Cerebellar cortex (tissue), 1 donor: ENCODE results near the gene IPO9.

ENCODE experiments used
- DNase-seq: peaks from one replicate; pipeline ENCODE4 v3.0.0-alpha.2; 2015; ENCODE audit warnings: low spot score

The IPO9 gene

GRCh38 chr1:201828820-201829774 is at the start of gene IPO9:
Gene IPO9, plus strand, starts transcription at chr1:201829157. Its CDS starts 53 bp downstream, at chr1:201829210.
- peak; percentile 93 for DNase-seq

- no peak for DNase-seq
Observed at GRCh38 chr1:201779351-201779880, 49.5 kb upstream of the IPO9 start.

- DNase-seq, result no peak
Observed at GRCh38 chr1:201780952-201781351, 48.0 kb upstream of the IPO9 start.

- no peak for DNase-seq
Observed at GRCh38 chr1:201781437-201781836, 47.5 kb upstream of the IPO9 start.

GRCh38 chr1:201782353-201782752 is 46.6 kb upstream of the IPO9 start:
- no peak for DNase-seq

- no peak for DNase-seq
Observed at GRCh38 chr1:201783058-201783457, 45.9 kb upstream of the IPO9 start.

GRCh38 chr1:201783572-201783971 is 45.4 kb upstream of the IPO9 start:
- no peak for DNase-seq

GRCh38 chr1:201785291-201785690 is 43.7 kb upstream of the IPO9 start:
- DNase-seq, result no peak

- DNase-seq, result no peak
Observed at GRCh38 chr1:201786824-201787223, 42.1 kb upstream of the IPO9 start.

- DNase-seq, result no peak
Observed at GRCh38 chr1:201788296-201788695, 40.7 kb upstream of the IPO9 start.

- no peak for DNase-seq
Observed at GRCh38 chr1:201789245-201789644, 39.7 kb upstream of the IPO9 start.

GRCh38 chr1:201790261-201790660 is 38.7 kb upstream of the IPO9 start:
- DNase-seq, result no peak

- DNase-seq, result no peak
Observed at GRCh38 chr1:201791051-201791778, 37.7 kb upstream of the IPO9 start.

GRCh38 chr1:201791779-201792173 is 37.2 kb upstream of the IPO9 start:
- no peak for DNase-seq

GRCh38 chr1:201792534-201793305 is 36.2 kb upstream of the IPO9 start:
- peak; percentile 86 for DNase-seq

- no peak for DNase-seq
Observed at GRCh38 chr1:201793306-201793925, 35.5 kb upstream of the IPO9 start.

GRCh38 chr1:201795066-201795465 is 33.9 kb upstream of the IPO9 start:
- no peak for DNase-seq

GRCh38 chr1:201800246-201800645 is 28.7 kb upstream of the IPO9 start:
- no peak for DNase-seq

GRCh38 chr1:201806801-201807200 is 22.2 kb upstream of the IPO9 start:
- DNase-seq, result no peak

GRCh38 chr1:201807958-201808632 is 20.9 kb upstream of the IPO9 start:
- no peak for DNase-seq

- DNase-seq, result no peak
Observed at GRCh38 chr1:201808633-201808990, 20.3 kb upstream of the IPO9 start.
